Testis (tissue), 3 donors: ENCODE measurements around the gene SNX14. TPM values are rescaled to one million over a fixed set of nuclear protein-coding genes. Genes with fewer than 3 reads are reported as not detected.

ENCODE experiments used
- DNase-seq: peaks from one replicate; pipeline ENCODE4 v3.0.0-alpha.2; 2019
- H3K27ac ChIP-seq, 2 donors: fragments of 200-600 bp; sonication (generic); one replicate each; pipeline ENCODE4 v1.5.1; 2019
- H3K27me3 ChIP-seq: fragments of 200-600 bp; sonication (generic); one replicate; pipeline ENCODE4 v1.5.1; 2019
- H3K36me3 ChIP-seq: fragments of 200-600 bp; sonication (generic); one replicate; pipeline ENCODE4 v1.5.1; 2017; ENCODE audit warnings: low read depth; ENCODE audit errors: missing control alignments
- H3K4me1 ChIP-seq: fragments of 200-600 bp; sonication (generic); one replicate; pipeline ENCODE4 v1.5.1; 2019
- H3K4me3 ChIP-seq, 2 donors: fragments of 200-600 bp; sonication (generic); one replicate each; pipeline ENCODE4 v1.5.1; 2017 to 2019
- H3K9me3 ChIP-seq: fragments of 200-600 bp; sonication (generic); one replicate; pipeline ENCODE4 v1.5.1; 2017
- POLR2A ChIP-seq: fragments of 450-650 bp; IDR thresholded peaks from one replicate; pipeline ENCODE4 v1.6.1; 2017; ENCODE audit warnings: antibody characterized with exemption, mild to moderate bottlenecking, moderate library complexity
- WGBS, 2 donors: methylation state at CpG; one replicate each; pipeline ENCODE4 v1.1.5; 2018; 5-methylcytosine and 5-hydroxymethylcytosine counted together
- intact Hi-C: fragments of 100-400 bp; cut with DNase I; formaldehyde crosslinking; loops from one replicate; pipeline ENCODE4 v1.15.1; 2023; ENCODE audit warnings: low total_unique reads
- polyA plus RNA-seq: library from polyadenylated mRNA; stranded (reverse); fragments of 350-450 nt; fragmentation: Illumina TruSeq; extraction: RNeasy Lipid Tissue Mini Kit (QIAGEN cat#74804); gene quantifications from one replicate; pipeline ENCODE4 v1.2.3, GENCODE V29; 2014; ENCODE audit warnings: low read depth, low replicate concordance; ENCODE audit not compliant: insufficient read depth
- total RNA-seq, 2 donors: library from RNA; depleted of rRNA; stranded (reverse); fragments of >200 nt; gene quantifications; one replicate each; pipeline ENCODE4 v1.2.3, GENCODE V29; 2016
- TF ChIP-seq, protein P1 (sequence below), 3 experiments: fragments of 450-650 bp in 2 of 3; fragments of 200-600 bp in 1 of 3; sonication (generic) in 1 of 3; IDR thresholded peaks; one replicate each; pipeline ENCODE4 v1.5.1; 2016 to 2019; ENCODE audit warnings: antibody characterized with exemption in 3 of 3, mild to moderate bottlenecking in 2 of 3, moderate library complexity in 1 of 3

Gene SNX14
- total and polyA plus RNA-seq, 3 donors from 2014 or later = 108 to 170 (median 142) TPM

GRCh38 chr6:85580878-85581267, 12.8 kb downstream of the SNX14 start:
- TF ChIP-seq, protein P1, sequence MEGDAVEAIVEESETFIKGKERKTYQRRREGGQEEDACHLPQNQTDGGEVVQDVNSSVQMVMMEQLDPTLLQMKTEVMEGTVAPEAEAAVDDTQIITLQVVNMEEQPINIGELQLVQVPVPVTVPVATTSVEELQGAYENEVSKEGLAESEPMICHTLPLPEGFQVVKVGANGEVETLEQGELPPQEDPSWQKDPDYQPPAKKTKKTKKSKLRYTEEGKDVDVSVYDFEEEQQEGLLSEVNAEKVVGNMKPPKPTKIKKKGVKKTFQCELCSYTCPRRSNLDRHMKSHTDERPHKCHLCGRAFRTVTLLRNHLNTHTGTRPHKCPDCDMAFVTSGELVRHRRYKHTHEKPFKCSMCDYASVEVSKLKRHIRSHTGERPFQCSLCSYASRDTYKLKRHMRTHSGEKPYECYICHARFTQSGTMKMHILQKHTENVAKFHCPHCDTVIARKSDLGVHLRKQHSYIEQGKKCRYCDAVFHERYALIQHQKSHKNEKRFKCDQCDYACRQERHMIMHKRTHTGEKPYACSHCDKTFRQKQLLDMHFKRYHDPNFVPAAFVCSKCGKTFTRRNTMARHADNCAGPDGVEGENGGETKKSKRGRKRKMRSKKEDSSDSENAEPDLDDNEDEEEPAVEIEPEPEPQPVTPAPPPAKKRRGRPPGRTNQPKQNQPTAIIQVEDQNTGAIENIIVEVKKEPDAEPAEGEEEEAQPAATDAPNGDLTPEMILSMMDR (IDR thresholded peaks at IDR 0.05) = no peak
- TF ChIP-seq POLR2A = no peak
- H3K27ac ChIP-seq = no peak overlapping the region
- no peak overlapping the region for H3K4me3 ChIP-seq
- no peaks in the 10 kb centered on the region for H3K36me3 ChIP-seq
- no peaks in the 10 kb centered on the region for H3K9me3 ChIP-seq
- intact Hi-C loops = no loop called here
- no peaks in the 10 kb centered on the region for H3K4me1 ChIP-seq
- H3K27me3 ChIP-seq = no peaks in the 10 kb centered on the region
- no peak for DNase-seq
- 91 to 100% methylated on average over 1 of the region's 1 CpG for WGBS, 2 donors

GRCh38 chr6:85580118-85580877, 13.4 kb downstream of the SNX14 start:
- TF ChIP-seq, protein P1 (IDR thresholded peaks at IDR 0.05) = no peak
- TF ChIP-seq POLR2A = no peak
- H3K27me3 ChIP-seq = no peaks in the 10 kb centered on the region
- intact Hi-C loops = no loop called here
- H3K27ac ChIP-seq = no peak overlapping the region
- no peak overlapping the region for H3K4me3 ChIP-seq
- no peaks in the 10 kb centered on the region for H3K9me3 ChIP-seq
- DNase-seq = no peak
- no peaks in the 10 kb centered on the region for H3K4me1 ChIP-seq
- H3K36me3 ChIP-seq = no peaks in the 10 kb centered on the region
- WGBS, 2 donors = 91 to 93% methylated on average over 5 of the region's 5 CpGs

DNA sequence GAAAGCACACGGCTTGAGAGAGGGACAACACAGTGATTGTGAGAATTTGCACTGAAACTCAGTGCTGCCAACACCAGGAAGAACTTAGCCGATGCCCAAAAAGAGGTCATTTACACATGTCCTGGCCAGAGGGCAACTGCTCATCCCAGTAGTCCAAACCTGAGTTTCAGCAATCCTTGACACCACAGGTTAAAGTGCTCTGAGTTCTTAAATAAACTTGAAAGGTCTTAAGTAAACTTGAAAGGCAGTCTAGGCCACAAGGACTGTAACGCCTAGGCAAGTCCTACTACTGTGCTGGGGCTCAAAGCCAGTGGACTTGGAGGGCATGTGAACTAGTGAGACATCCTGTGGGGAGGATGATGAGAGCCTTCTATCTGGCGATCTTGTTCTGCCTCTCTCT, 14.1 kb downstream of the SNX14 start:
- Histone ChIP-seq H3K4me1 (no peaks in the 10 kb centered on the region), H3K9me3 (no peaks in the 10 kb centered on the region), H3K27me3 (no peaks in the 10 kb centered on the region), H3K27ac (no peak overlapping the region), H3K36me3 (no peaks in the 10 kb centered on the region), H3K4me3 (no peak overlapping the region)
- intact Hi-C loops = no loop called here
- TF ChIP-seq POLR2A = no peak
- TF ChIP-seq, protein P1 (IDR thresholded peaks at IDR 0.05) = no peak
- no peak for DNase-seq
- WGBS, 2 donors = 85 to 96% methylated on average over 4 of the region's 4 CpGs

GRCh38 chr6:85576476-85576875, 17.2 kb downstream of the SNX14 start:
- WGBS, 2 donors = 87 to 90% methylated on average over 2 of the region's 2 CpGs

More at GRCh38 chr6:85576476-85576875, 17.2 kb downstream of the SNX14 start:
- DNase-seq = no peak
- Histone ChIP-seq H3K27me3 (no peaks in the 10 kb centered on the region), H3K4me1 (no peaks in the 10 kb centered on the region), H3K4me3 (no peak overlapping the region), H3K27ac (no peak overlapping the region), H3K36me3 (no peaks in the 10 kb centered on the region), H3K9me3 (no peaks in the 10 kb centered on the region)
- TF ChIP-seq, protein P1 (IDR thresholded peaks at IDR 0.05) = no peak
- TF ChIP-seq POLR2A = no peak
- intact Hi-C loops = no loop called here
